ENCODE results near the gene CEP44.

The CEP44 gene

DNA sequence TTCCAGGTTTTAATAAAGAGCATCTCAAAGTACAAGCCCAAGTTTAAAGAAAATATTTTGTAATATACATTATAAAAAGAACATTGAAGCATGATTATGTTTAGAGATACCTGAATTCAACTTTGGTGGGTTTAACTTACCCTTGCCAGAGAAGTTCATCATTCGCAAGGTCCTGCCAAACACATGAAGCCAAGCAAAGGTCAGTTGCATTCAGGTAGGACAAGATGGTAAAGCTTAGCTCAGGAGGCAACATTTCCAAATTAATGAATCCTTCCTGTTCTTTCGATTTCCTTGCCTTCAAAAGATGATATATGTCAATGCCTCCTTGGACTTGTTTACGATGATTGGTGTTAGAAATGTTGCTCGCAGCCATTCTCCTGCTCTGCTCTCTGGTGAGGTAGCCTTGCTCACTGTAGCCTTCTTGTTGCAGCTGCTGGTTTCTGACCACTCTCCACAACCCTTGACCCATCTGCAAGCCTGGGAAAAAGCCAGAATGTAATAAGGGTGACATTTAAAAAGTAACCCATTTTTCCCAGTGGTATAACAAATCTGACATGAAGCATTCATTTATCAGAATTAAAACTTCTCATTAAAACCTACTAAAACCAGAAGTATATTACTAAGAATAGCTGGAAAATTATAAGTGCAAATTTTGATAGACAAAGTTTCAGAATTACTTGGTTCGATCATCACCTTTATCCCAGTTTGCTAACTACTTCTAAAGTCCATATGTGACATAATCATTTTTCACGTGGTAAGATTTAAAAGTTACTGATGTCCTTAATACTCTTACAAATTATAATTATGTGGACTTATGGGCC is 20.9 kb upstream of the CEP44 start:
- Mint-ChIP-seq H3K4me3 (no peak overlapping the region), H3K4me1 (peaks cover 5% of the 10 kb centered on the region in 2 donors), H3K27me3 (no peaks in the 10 kb centered on the region), H3K36me3 (peaks cover 0 to 3% of the 10 kb centered on the region in 2 donors), H3K27ac (no peak overlapping the region), H3K9me3 (no peaks in the 10 kb centered on the region)
- DNase-seq = no peak
- no peak for ATAC-seq (replicated peaks)

DNA sequence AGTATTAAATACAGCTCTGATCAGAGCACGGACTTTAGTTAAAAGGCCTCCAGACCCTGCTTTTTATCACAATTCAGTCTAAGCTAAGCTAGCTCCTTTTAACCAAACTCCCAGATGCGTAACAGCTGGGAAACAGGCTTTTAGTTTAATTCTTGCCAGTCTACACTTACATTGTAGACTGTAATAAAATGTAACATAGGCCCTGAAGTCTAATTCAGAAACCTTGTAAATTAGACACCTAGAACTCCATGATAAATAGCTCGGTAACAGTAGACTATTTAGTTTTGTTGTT is 20.3 kb upstream of the CEP44 start:
- Mint-ChIP-seq H3K27ac (no peak overlapping the region), H3K27me3 (no peaks in the 10 kb centered on the region), H3K4me1 (peaks cover 5% of the 10 kb centered on the region in 2 donors), H3K36me3 (peaks cover 0 to 3% of the 10 kb centered on the region in 2 donors), H3K4me3 (no peak overlapping the region), H3K9me3 (no peaks in the 10 kb centered on the region)
- no peak for ATAC-seq (replicated peaks)
- DNase-seq = no peak

DNA sequence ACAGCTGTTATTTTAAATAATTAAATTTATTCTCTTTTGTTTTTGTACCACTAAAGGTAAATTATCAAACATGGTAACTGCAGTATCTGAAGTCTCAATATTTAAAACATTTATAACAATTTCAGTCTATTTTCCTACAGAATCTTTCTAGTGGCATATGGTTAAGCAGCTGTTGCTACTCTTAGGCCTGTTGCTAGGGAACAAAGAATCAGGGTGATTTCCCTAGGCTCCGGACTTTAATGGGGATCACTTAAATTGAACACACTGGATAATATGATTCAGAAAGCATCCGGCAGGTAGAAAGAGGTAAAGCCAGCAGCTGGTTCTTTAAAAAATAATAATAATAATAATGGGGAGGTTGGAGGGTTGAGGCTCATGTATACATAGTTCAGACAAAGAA is 17.8 kb upstream of the CEP44 start:
- DNase-seq = no peak
- no peaks in the 10 kb centered on the region for H3K9me3 Mint-ChIP-seq
- no peaks in the 10 kb centered on the region for H3K27me3 Mint-ChIP-seq
- H3K4me1 Mint-ChIP-seq = peaks cover 5 to 9% of the 10 kb centered on the region in 2 donors
- no peak for ATAC-seq (replicated peaks)
- no peak overlapping the region for H3K27ac Mint-ChIP-seq
- H3K4me3 Mint-ChIP-seq = no peak overlapping the region
- H3K36me3 Mint-ChIP-seq = peaks cover 0 to 3% of the 10 kb centered on the region in 2 donors

DNA sequence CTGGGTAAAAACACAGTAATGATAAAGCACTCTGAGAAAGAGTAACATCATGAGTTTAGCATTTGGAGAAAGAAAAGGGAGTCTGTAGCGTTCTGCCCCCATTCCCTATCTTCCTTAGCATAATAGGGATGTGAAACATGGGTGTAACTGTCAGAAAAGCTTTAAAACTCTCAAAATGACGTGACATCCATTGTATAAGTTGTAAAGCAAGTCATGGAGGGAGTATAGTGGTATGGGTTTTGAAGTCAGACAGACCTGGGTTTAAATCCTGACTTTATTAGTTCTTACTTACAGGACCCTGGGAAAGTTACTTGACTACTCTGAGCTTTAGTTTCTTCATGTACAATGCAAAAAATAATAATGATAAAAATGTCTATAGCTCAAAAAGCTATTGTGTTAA is 17.3 kb upstream of the CEP44 start:
- no peak overlapping the region for H3K27ac Mint-ChIP-seq
- ATAC-seq (replicated peaks) (no peak), DNase-seq (no peak)
- no peaks in the 10 kb centered on the region for H3K9me3 Mint-ChIP-seq
- H3K4me1 Mint-ChIP-seq = peaks cover 7 to 14% of the 10 kb centered on the region in 2 donors
- no peaks in the 10 kb centered on the region for H3K27me3 Mint-ChIP-seq
- no peak overlapping the region for H3K4me3 Mint-ChIP-seq
- peaks cover 0 to 3% of the 10 kb centered on the region in 2 donors for H3K36me3 Mint-ChIP-seq

DNA sequence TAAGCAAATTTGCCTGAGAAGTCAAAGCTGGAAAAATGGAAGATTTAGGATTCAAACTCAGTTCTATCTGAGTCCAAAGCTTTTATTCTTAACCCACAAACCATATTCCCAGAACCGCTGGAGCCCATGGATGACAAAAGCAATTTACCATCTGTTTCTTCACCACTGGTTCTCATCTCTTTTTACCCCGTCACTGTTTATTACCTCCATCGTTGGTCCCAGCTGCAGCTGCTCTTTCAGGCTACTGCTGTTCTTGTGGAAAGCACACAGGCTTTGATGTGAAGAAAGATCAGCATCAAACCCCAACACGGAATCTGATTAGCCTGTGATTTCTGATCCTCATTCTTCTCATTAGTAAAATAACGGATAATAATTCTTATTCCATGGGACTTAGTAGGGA is 9.8 kb upstream of the CEP44 start:
- Mint-ChIP-seq H3K27ac (no peak overlapping the region), H3K9me3 (no peaks in the 10 kb centered on the region), H3K27me3 (no peaks in the 10 kb centered on the region), H3K4me3 (no peak overlapping the region), H3K36me3 (peaks cover under 1 to 2% of the 10 kb centered on the region in 2 donors), H3K4me1 (peaks cover 9 to 39% of the 10 kb centered on the region in 2 donors)
- DNase-seq (no peak), ATAC-seq (replicated peaks) (no peak)

DNA sequence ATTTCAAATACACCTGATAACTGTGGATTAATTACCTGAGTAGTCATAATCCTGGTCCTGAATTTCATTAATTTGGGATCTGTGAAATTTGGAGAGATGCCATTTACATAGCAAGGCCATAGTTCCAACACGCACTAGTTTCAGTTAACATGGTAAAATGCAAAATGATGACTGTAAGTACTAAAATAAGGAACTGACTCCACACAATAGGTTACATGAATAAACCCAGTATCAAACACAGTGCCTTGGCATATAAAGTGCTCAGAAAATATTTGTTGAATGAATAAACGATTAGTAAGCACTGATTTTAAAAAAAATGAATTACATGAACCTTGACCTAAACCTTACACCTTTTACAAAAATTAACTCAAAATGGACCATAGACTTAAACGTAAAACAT is 9.3 kb upstream of the CEP44 start:
- Mint-ChIP-seq H3K9me3 (no peaks in the 10 kb centered on the region), H3K4me3 (no peak overlapping the region), H3K27me3 (no peaks in the 10 kb centered on the region), H3K4me1 (peaks cover 9 to 44% of the 10 kb centered on the region in 2 donors), H3K36me3 (peaks cover 4 to 6% of the 10 kb centered on the region in 2 donors), H3K27ac (no peak overlapping the region)
- no peak for DNase-seq
- no peak for ATAC-seq (replicated peaks)

DNA sequence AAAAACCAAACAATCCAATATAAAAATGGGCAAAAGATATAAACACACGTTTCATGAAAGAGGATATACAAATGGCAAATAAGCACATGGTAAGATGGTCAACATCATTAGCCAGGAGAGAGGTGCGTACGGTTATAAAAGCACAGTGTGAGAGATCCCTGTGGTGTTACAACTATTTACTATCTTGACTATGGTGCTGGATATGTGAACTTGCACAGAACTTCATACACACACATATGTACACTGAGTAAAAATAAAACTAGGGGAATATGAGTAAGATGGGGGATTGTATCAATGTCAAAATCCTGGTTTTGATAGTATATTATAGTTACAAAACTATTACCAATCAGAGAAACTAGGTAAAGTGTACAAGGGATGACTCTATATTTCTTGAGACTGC is 8.6 kb upstream of the CEP44 start:
- no peak overlapping the region for H3K4me3 Mint-ChIP-seq
- no peak for DNase-seq
- peaks cover 10 to 50% of the 10 kb centered on the region in 2 donors for H3K4me1 Mint-ChIP-seq
- H3K27me3 Mint-ChIP-seq = no peaks in the 10 kb centered on the region
- H3K27ac Mint-ChIP-seq = no peak overlapping the region
- ATAC-seq (replicated peaks) = no peak
- no peaks in the 10 kb centered on the region for H3K9me3 Mint-ChIP-seq
- H3K36me3 Mint-ChIP-seq = peaks cover 7 to 12% of the 10 kb centered on the region in 2 donors

DNA sequence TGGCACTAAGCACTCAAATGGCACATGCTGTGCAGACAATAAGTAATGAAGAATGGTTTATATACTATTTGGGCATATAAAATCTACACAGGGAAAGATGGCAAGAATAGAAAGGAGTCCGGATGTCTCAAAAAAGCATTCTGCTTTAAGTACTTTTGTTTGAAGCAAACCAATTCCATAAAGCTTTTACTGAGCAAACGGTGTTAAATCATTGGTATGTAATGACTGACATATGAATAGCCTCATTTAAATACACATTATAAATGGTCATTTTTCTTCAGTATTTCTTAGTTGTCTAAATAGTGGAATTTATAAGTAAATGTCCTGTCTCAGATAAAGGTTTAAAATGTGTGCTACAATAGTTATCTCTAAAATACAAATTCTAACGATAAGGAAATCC is 6.3 kb upstream of the CEP44 start:
- no peak overlapping the region for H3K27ac Mint-ChIP-seq
- H3K9me3 Mint-ChIP-seq = no peaks in the 10 kb centered on the region
- DNase-seq (no peak), ATAC-seq (replicated peaks) (no peak)
- no peaks in the 10 kb centered on the region for H3K27me3 Mint-ChIP-seq
- H3K4me1 Mint-ChIP-seq = peaks cover 14 to 53% of the 10 kb centered on the region in 2 donors
- peaks cover 7 to 18% of the 10 kb centered on the region in 2 donors for H3K36me3 Mint-ChIP-seq
- no peak overlapping the region for H3K4me3 Mint-ChIP-seq

DNA sequence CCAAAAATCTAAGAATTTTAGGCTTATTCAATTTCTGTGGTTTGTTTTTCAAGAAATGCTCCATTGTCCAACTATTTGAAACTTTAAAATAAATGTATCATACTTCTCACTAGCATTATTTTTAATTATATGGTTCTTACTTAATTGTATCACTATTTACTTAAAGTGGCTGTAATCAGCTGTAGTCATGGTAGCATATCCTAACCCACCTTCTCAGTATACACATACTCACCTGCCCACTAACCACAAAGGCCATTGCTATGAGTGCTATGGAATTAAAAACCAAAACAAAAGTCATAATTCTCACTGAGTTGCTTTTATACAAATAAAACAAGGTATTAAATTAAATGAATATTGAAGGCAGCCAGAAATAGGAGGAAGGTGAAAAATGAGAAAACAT is 5.2 kb upstream of the CEP44 start:
- Mint-ChIP-seq H3K4me1 (peaks cover 16 to 53% of the 10 kb centered on the region in 2 donors), H3K4me3 (no peak overlapping the region), H3K27ac (no peak overlapping the region), H3K9me3 (no peaks in the 10 kb centered on the region), H3K27me3 (no peaks in the 10 kb centered on the region), H3K36me3 (peaks cover 7 to 18% of the 10 kb centered on the region in 2 donors)
- DNase-seq (no peak), ATAC-seq (replicated peaks) (no peak)

DNA sequence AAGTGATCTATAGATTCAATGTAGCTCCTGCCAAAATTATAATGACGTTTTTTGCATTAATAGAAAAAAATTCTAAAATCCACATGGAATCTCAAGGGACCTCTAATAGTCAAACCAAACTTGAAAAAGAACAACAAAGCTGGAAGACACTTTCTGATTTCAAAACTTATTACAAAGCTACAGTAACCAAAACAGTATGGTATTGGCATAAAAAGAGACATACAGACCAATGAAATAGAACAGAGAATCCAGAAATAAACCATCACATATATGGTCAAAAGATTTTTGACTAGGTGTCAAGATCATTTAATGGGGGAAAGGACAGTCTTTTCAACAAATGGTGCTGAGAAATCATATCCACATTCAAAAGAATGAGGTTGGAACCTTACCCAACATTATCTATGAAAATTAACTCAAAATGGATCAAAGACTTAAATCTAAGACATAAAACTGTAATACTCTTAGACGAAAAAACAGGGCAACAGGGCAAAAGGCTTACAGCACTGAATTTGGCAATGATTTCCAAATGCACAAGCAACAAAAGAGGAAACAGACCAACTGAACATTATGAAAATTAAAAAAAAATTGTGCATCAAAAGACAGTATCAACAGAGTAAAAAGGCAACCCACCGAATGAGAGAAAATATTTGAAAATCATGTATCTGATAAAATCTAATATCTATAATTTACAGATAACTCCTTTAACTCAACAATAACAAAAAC is 4.1 kb upstream of the CEP44 start:
- Mint-ChIP-seq H3K9me3 (no peaks in the 10 kb centered on the region), H3K4me3 (no peak overlapping the region), H3K4me1 (peaks cover 16 to 52% of the 10 kb centered on the region in 2 donors), H3K36me3 (peaks cover 7 to 18% of the 10 kb centered on the region in 2 donors), H3K27ac (no peak overlapping the region), H3K27me3 (no peaks in the 10 kb centered on the region)
- ATAC-seq (replicated peaks) (no peak), DNase-seq (no peak)

DNA sequence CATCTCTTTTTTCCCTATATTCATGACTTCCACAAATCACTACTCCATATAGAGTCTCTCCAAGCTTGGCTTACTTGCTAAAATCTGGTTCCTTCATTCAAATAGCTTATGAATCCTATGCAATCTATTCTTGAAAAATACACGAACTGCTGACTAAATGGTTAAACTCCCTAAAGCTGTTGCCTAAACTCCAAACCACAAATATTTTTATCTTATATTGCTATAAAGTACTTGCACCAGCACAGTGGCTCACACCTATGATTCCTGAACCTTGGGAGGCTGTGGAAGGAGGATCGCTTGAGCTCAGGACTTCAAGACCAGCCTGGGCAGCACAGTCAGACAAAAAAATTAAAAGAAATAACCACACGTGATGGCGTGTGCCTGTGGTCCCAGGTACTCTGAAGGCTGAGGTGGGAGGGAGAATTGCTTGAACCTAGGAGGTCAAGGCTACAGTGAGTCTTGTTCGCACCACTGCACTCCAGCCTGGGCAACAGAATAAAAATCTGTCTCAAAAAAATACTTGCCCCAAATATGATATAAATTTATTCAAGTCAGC is 2.5 kb upstream of the CEP44 start:
- Mint-ChIP-seq H3K36me3 (peaks cover 7 to 18% of the 10 kb centered on the region in 2 donors), H3K4me1 (peaks cover 23 to 61% of the 10 kb centered on the region in 2 donors), H3K27ac (no peak overlapping the region), H3K4me3 (peak overlapping the region in 1 of 2 donors; percentile 16), H3K27me3 (no peaks in the 10 kb centered on the region), H3K9me3 (no peaks in the 10 kb centered on the region)
- no peak for DNase-seq
- ATAC-seq (replicated peaks) = no peak

DNA sequence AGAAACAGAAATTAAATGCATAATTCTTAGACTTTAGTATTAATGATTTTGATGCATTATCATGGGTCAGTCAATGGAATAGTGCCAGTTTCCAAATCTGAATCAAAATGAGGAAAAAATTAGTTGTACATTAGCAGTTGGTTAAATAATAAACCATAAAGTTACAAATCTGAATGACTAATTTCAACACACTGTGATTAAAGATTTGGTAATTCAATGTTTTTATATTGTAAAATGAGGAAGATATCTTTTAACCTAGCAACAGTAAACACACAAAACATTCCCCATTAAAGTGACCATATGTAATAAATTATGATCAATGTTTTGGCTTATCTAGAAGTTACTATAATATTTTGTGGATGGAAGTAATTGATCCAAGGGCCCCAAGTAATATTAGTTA is 1.8 kb upstream of the CEP44 start:
- H3K36me3 Mint-ChIP-seq = peaks cover 7 to 23% of the 10 kb centered on the region in 2 donors
- ATAC-seq (replicated peaks) (no peak), DNase-seq (no peak)
- H3K4me1 Mint-ChIP-seq = peaks cover 23 to 61% of the 10 kb centered on the region in 2 donors
- no peaks in the 10 kb centered on the region for H3K27me3 Mint-ChIP-seq
- H3K4me3 Mint-ChIP-seq = peak overlapping the region in 1 of 2 donors; percentile 60
- no peak overlapping the region for H3K27ac Mint-ChIP-seq
- H3K9me3 Mint-ChIP-seq = no peaks in the 10 kb centered on the region

DNA sequence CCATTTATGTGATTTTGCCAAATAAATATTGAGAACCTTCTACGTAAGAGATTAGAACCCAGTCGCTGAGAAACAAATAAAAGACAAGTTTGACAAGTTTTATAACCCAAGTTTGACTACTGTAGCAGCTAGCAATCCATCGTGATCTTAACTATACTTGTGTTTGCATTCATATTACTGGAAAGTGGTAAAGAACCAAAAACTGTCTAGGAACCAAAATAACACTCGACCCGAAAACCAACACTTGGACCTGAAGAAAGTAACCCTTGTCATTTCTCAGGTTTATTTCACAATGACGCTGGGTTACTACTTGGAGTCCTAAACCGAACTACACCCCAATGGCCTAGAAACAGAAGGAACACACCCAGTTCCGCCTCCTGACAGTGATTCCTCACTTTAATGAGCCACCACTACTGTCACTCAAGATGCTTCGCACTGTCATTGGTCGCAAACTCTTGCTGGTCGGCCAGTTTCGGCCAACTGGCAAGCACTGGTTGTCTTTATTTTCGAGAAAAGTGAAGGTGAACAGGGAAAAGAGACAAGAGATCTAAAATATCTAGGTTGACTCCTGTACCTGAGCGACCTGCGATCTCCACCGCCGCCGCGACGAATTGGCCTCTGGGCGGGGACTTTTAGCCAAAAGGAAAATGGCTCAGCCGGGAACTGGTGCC is 740 bp upstream of the CEP44 start:
- ATAC-seq (replicated peaks) = peak; percentile 97 to 98
- Mint-ChIP-seq H3K36me3 (peaks cover 7 to 24% of the 10 kb centered on the region in 2 donors), H3K27me3 (no peaks in the 10 kb centered on the region)

DNA sequence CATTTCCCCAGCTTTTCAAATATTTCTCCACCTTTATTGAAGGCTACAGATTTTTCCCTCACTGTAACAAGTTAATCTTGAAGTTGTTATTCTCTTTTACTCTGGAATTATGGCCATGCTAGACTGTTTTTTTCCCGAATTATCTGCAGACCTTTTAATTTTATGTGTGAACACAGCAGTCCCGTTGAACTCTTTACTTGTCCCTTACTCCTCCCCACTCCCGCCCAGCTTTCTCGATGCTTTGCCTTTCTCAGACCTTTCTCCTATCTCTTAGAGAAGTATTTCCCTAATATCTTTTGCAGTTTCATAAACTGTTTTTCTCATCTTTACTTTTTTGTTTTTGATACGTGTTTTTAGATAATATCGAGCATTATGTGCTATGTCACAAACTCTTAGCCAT is 776 bp downstream of the CEP44 start:
- peak overlapping the region; percentile 99 to 100 for H3K4me3 Mint-ChIP-seq
- peak overlapping the region; percentile 100 for H3K27ac Mint-ChIP-seq
- ATAC-seq (replicated peaks) = no peak
- no peak for DNase-seq
- peaks cover 26 to 49% of the 10 kb centered on the region in 2 donors for H3K4me1 Mint-ChIP-seq
- peaks cover 3 to 21% of the 10 kb centered on the region in 2 donors for H3K36me3 Mint-ChIP-seq
- H3K9me3 Mint-ChIP-seq = no peaks in the 10 kb centered on the region
- H3K27me3 Mint-ChIP-seq = no peaks in the 10 kb centered on the region

More for the DNA sequence above, 740 bp upstream of the CEP44 start:
- Mint-ChIP-seq H3K4me1 (peaks cover 23 to 54% of the 10 kb centered on the region in 2 donors), H3K9me3 (no peaks in the 10 kb centered on the region), H3K27ac (peak overlapping the region; percentile 100), H3K4me3 (peak overlapping the region; percentile 99 to 100)
- DNase-seq = peak; percentile 83
